ENCODE results near the gene UCP1.

Gene UCP1

DNA sequence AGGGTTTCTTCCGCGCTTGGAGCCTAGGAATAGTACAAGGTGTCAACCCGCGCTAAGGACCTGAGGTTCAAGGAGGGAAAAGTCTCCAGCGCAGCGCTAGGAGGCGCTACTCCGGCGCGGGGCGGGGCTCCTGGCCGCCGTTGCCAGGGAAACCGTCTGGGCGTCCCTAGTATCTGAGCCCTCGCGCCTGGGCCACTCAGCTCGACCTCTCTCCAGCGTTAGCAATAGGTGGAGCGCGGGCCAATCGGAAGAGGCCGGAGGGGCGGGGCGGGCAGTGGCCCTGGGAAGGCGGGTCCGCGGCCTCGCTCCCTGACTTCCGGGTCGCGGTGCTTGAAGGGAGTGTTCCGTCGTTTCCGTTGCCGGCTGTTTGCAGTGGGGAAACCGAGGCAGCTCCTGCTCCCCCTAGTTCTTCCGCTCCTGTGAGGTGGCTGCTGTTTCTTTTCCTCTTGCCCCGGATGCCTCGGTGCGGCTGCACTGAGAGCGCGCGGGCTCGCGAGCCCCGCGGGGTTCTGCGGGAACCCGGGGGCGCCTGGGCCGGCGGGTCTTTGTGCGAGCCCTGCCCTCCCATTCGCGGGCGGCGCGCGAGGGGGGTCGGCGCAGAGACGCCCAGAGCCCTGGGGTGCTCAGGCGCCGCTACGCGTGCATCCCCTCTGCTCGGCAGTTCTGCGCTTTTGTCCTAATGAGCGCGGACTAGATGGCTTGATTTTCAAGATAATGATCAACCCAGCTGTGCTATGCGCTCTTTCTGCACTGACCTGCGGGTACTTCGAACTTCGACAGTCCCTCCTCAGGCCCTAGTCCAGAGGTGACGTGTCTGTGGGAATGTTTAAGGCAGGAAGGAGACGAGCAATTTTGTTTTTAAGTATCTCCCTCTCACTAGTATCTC, 44.7 kb downstream of the UCP1 start, which contains the start of gene ELMOD2 (continued):
- TF ChIP-seq ZNF639 (tag by site-specific recombination; IDR thresholded peaks at IDR 0.05) (no peak), ZBTB6 (tag by site-specific recombination; IDR thresholded peaks at IDR 0.05) (peak; percentile 28; the same call in 1 of the 2 replicates), OSR2 (tag by site-specific recombination; IDR thresholded peaks at IDR 0.05) (no peak), ZNF350 (tag by site-specific recombination; IDR thresholded peaks at IDR 0.05) (no peak), ZNF239 (tag by site-specific recombination; IDR thresholded peaks at IDR 0.05) (no peak), ZNF391 (tag by site-specific recombination; IDR thresholded peaks at IDR 0.05; ENCODE audit: borderline replicate concordance, low read depth) (0 out of 2 replicates have a peak, but pooled peaks have one; percentile 77), ZSCAN16 (tag by site-specific recombination; IDR thresholded peaks at IDR 0.05) (no peak), ZNF157 (tag by site-specific recombination; IDR thresholded peaks at IDR 0.05) (no peak), ZNF10 (tag by site-specific recombination; IDR thresholded peaks at IDR 0.05) (0 out of 2 replicates have a peak, but pooled peaks have one; percentile 17), ZNF670 (tag by site-specific recombination; IDR thresholded peaks at IDR 0.05; ENCODE audit: low read depth) (no peak), ZNF704 (tag by site-specific recombination; IDR thresholded peaks at IDR 0.05) (no peak), ZNF24 (tag by site-specific recombination; IDR thresholded peaks at IDR 0.05) (no peak), ZXDB (tag by site-specific recombination; IDR thresholded peaks at IDR 0.05) (peak; percentile 78), ZNF514 (tag by site-specific recombination; IDR thresholded peaks at IDR 0.05) (no peak), ZBTB48 (tag by site-specific recombination; IDR thresholded peaks at IDR 0.05) (peak; percentile 78), BCL11A (tag by site-specific recombination; IDR thresholded peaks at IDR 0.05; ENCODE audit: low read depth) (no peak), GLI2 (tag by site-specific recombination; IDR thresholded peaks at IDR 0.05; ENCODE audit: borderline replicate concordance, low read depth) (no peak), ZBTB44 (tag by site-specific recombination; IDR thresholded peaks at IDR 0.05) (no peak), EGR2 (tag by site-specific recombination; IDR thresholded peaks at IDR 0.05; ENCODE audit: low read depth) (no peak), ZNF211 (tag by site-specific recombination; IDR thresholded peaks at IDR 0.05; ENCODE audit: low read depth) (no peak), ZNF426 (tag by site-specific recombination; IDR thresholded peaks at IDR 0.05) (no peak), ZBTB11 (tag by site-specific recombination; conservative IDR thresholded peaks at IDR 0.05; ENCODE audit: low read depth) (peak; percentile 98), GLI4 (tag by site-specific recombination; IDR thresholded peaks at IDR 0.05) (no peak)
- TF ChIP-seq, protein P1, sequence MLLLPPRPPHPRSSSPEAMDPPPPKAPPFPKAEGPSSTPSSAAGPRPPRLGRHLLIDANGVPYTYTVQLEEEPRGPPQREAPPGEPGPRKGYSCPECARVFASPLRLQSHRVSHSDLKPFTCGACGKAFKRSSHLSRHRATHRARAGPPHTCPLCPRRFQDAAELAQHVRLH (tag by site-specific recombination; IDR thresholded peaks at IDR 0.05) = peak; percentile 35; the same call in 1 of the 2 replicates
- TF ChIP-seq, protein P2, sequence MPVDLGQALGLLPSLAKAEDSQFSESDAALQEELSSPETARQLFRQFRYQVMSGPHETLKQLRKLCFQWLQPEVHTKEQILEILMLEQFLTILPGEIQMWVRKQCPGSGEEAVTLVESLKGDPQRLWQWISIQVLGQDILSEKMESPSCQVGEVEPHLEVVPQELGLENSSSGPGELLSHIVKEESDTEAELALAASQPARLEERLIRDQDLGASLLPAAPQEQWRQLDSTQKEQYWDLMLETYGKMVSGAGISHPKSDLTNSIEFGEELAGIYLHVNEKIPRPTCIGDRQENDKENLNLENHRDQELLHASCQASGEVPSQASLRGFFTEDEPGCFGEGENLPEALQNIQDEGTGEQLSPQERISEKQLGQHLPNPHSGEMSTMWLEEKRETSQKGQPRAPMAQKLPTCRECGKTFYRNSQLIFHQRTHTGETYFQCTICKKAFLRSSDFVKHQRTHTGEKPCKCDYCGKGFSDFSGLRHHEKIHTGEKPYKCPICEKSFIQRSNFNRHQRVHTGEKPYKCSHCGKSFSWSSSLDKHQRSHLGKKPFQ (tag by site-specific recombination; IDR thresholded peaks at IDR 0.05) = no peak
